ENCODE results near the gene TDO2. TPM values are rescaled to one million over a fixed set of nuclear protein-coding genes. Genes with fewer than 3 reads are reported as not detected.

Gene TDO2
- total and polyA plus RNA-seq, 2 of the 4 experiments (the other 2 are of a cell fraction) = 0.09 to 0.18 TPM

GRCh38 chr4:155911905-155912304, 8.4 kb downstream of the TDO2 start:
- Histone ChIP-seq H2BK5ac (ENCODE audit: low read depth, low read length, poor library complexity, severe bottlenecking) (no peak overlapping the region), H4K8ac (ENCODE audit: low read depth in 2 of 2, low read length in 2 of 2) (no peak overlapping the region), H3K23ac (ENCODE audit: low read depth, low read length) (no peak overlapping the region), H2BK120ac (ENCODE audit: low read depth, low read length) (no peak overlapping the region), H3K14ac (replicated peaks; ENCODE audit: low read depth, low read length) (no peak overlapping the region), H2AFZ (replicated peaks; ENCODE audit: low read length, poor library complexity) (no peak overlapping the region), H3K4me3 (ENCODE audit: insufficient read depth, low read depth, low read length) (no peak overlapping the region), H3K4me1 (ENCODE audit: control insufficient read depth, insufficient read depth, low read length) (no peaks in the 10 kb centered on the region), H3K79me1 (ENCODE audit: low read depth in 1 of 2, low read length in 2 of 2) (no peaks in the 10 kb centered on the region), H3K9me1 (ENCODE audit: insufficient read depth, low read length) (no peaks in the 10 kb centered on the region), H3K36me3 (ENCODE audit: control insufficient read depth, insufficient read depth, low read length) (no peaks in the 10 kb centered on the region), H2AK9ac (replicated peaks; ENCODE audit: low read depth, low read length, poor library complexity) (no peak overlapping the region), H3K9me3 (ENCODE audit: control insufficient read depth, insufficient read depth, low read length) (no peaks in the 10 kb centered on the region), H4K20me1 (ENCODE audit: insufficient read depth, low read length) (no peaks in the 10 kb centered on the region), H4K5ac (ENCODE audit: low read depth, low read length) (no peak overlapping the region), H3K27me3 (ENCODE audit: control insufficient read depth, insufficient read depth, low read length) (peaks cover 2% of the 10 kb centered on the region; the same call in 1 of the 2 replicates), H2BK20ac (ENCODE audit: low read depth, low read length) (no peak overlapping the region), H3K27ac (ENCODE audit: insufficient read depth, low read length) (no peak overlapping the region), H3K56ac (ENCODE audit: extremely low read depth, insufficient read depth, low read length) (no peak overlapping the region), H3K9ac (ENCODE audit: low read depth, low read length) (no peak overlapping the region), H3K4me2 (ENCODE audit: low read depth, low read length) (no peak overlapping the region), H4K91ac (ENCODE audit: insufficient read depth, low read depth, low read length) (no peak overlapping the region), H3K18ac (ENCODE audit: low read depth, low read length) (no peak overlapping the region), H2BK15ac (ENCODE audit: low read depth, low read length) (no peak overlapping the region), H3K4ac (ENCODE audit: low read depth, low read length) (no peak overlapping the region), H2AK5ac (ENCODE audit: low read depth, low read length) (no peak overlapping the region)
- intact Hi-C loops (cut with micrococcal nuclease) = no loop called here
- no TSS peak for BruUV-seq (replicated peaks)
- ATAC-seq (ENCODE audit: low read depth) (no peak), DNase-seq (peak; percentile 26)
- dilution Hi-C loops (cut with HindIII; ENCODE audit: low sequenced_read_pairs, unreplicated experiment) = no loop called here
- in situ Hi-C loops (cut with MboI; ENCODE audit: low sequenced_read_pairs) = no loop called here
- TF ChIP-seq RAD21 (IDR thresholded peaks at IDR 0.05; ENCODE audit: low read length) (no peak), MAFK (IDR thresholded peaks at IDR 0.05; ENCODE audit: low read depth, low read length) (no peak), SMC3 (IDR thresholded peaks at IDR 0.05; ENCODE audit: low read depth, low read length) (no peak), ELK1 (IDR thresholded peaks at IDR 0.05; ENCODE audit: borderline replicate concordance, low read depth, low read length) (no peak), FOS (IDR thresholded peaks at IDR 0.05; ENCODE audit: low read depth, low read length) (no peak), POLR2A (IDR thresholded peaks at IDR 0.05; ENCODE audit: low read depth, low read length) (no peak), CHD1 (IDR thresholded peaks at IDR 0.05; ENCODE audit: low read depth, low read length) (no peak), RCOR1 (IDR thresholded peaks at IDR 0.05; ENCODE audit: insufficient replicate concordance, low read length) (no peak), CTCF (conservative IDR thresholded peaks at IDR 0.05; ENCODE audit: low read depth, low read length) (no peak), RFX5 (IDR thresholded peaks at IDR 0.05; ENCODE audit: low read depth, low read length) (no peak), MXI1 (IDR thresholded peaks at IDR 0.05; ENCODE audit: borderline replicate concordance, low read depth, low read length) (no peak), USF2 (IDR thresholded peaks at IDR 0.05; ENCODE audit: low read depth, low read length) (no peak)
- POLR2A ChIA-PET (ENCODE audit: unreplicated experiment) = no interaction called here
- WGBS, 2 experiments (ENCODE audit: extremely low coverage in 2 of 2, insufficient read length in 1 of 2) = no CpG with 5 or more reads among the region's 1 CpG
- CTCF ChIA-PET = no interaction called here

Measured in IMR-90 (cell line).